Mammary epithelial cell (primary cell): ENCODE results near the gene TLR6.

Source experiments
- CTCF ChIP-seq, 2 donors: IDR thresholded peaks in 1 of 2; conservative IDR thresholded peaks in 1 of 2; 2 replicates each; pipeline ENCODE4 v1.5.1; 2011 to 2012; ENCODE audit warnings: inconsistent platforms in 2 of 2, low read length in 2 of 2, mild to moderate bottlenecking in 2 of 2, control low read depth in 1 of 2, low read depth in 1 of 2; ENCODE audit not compliant: insufficient read depth in 1 of 2; ENCODE audit errors: extremely low read depth in 1 of 2
- EZH2 ChIP-seq: IDR thresholded peaks from 2 replicates; pipeline ENCODE4 v1.6.1; 2012; ENCODE audit warnings: low read length, inconsistent platforms, borderline replicate concordance

- TF ChIP-seq CTCF (conservative IDR thresholded peaks at IDR 0.05 in 1 of 2, IDR thresholded peaks at IDR 0.05 in 1 of 2; ENCODE audit: extremely low read depth in 1 of 2, insufficient read depth in 1 of 2, low read depth in 1 of 2, low read length in 2 of 2), result no peak
- no peak for TF ChIP-seq EZH2
These were observed 68.3 kb downstream of the TLR6 start for GRCh38 chr4:38788317-38788716.
